ENCODE data around the gene TMEM94. TPM values are rescaled to one million over a fixed set of nuclear protein-coding genes. Genes with fewer than 3 reads are reported as not detected.

The TMEM94 gene
- total and polyA plus RNA-seq, 2 of the 4 experiments (the other 2 are of a cell fraction): 8.4 to 64.7 TPM

GRCh38 chr17:75465039-75465438, 8.6 kb downstream of the TMEM94 start:
- Histone ChIP-seq H3K56ac (ENCODE audit: extremely low read depth, insufficient read depth, low read length) (no peak overlapping the region), H2BK120ac (ENCODE audit: low read depth, low read length) (no peak overlapping the region), H2BK5ac (ENCODE audit: low read depth, low read length, poor library complexity, severe bottlenecking) (no peak overlapping the region), H2AK9ac (replicated peaks; ENCODE audit: low read depth, low read length, poor library complexity) (no peak overlapping the region), H3K14ac (replicated peaks; ENCODE audit: low read depth, low read length) (no peak overlapping the region), H2BK20ac (ENCODE audit: low read depth, low read length) (no peak overlapping the region), H2AFZ (replicated peaks; ENCODE audit: low read length, poor library complexity) (no peak overlapping the region), H3K79me1 (ENCODE audit: low read depth in 1 of 2, low read length in 2 of 2) (peaks cover 23 to 56% of the 10 kb centered on the region in 2 experiments), H3K23ac (ENCODE audit: low read depth, low read length) (no peak overlapping the region), H2BK15ac (ENCODE audit: low read depth, low read length) (no peak overlapping the region), H3K18ac (ENCODE audit: low read depth, low read length) (no peak overlapping the region), H4K20me1 (ENCODE audit: insufficient read depth, low read length) (peaks cover 8% of the 10 kb centered on the region; the same call in 1 of the 2 replicates), H3K4me3 (ENCODE audit: insufficient read depth, low read depth, low read length) (no peak overlapping the region), H3K9ac (ENCODE audit: low read depth, low read length) (no peak overlapping the region), H4K8ac (ENCODE audit: low read depth in 2 of 2, low read length in 2 of 2) (no peak overlapping the region), H4K5ac (ENCODE audit: low read depth, low read length) (no peak overlapping the region), H3K27ac (ENCODE audit: insufficient read depth, low read length) (no peak overlapping the region), H2AK5ac (ENCODE audit: low read depth, low read length) (no peak overlapping the region), H3K9me1 (ENCODE audit: insufficient read depth, low read length) (peaks cover 5% of the 10 kb centered on the region), H3K4me2 (ENCODE audit: low read depth, low read length) (no peak overlapping the region), H4K91ac (ENCODE audit: insufficient read depth, low read depth, low read length) (no peak overlapping the region), H3K4me1 (ENCODE audit: control insufficient read depth, insufficient read depth, low read length) (no peaks in the 10 kb centered on the region), H3K36me3 (ENCODE audit: control insufficient read depth, insufficient read depth, low read length) (peaks cover 4% of the 10 kb centered on the region), H3K4ac (ENCODE audit: low read depth, low read length) (no peak overlapping the region), H3K27me3 (ENCODE audit: control insufficient read depth, insufficient read depth, low read length) (no peaks in the 10 kb centered on the region), H3K9me3 (ENCODE audit: control insufficient read depth, insufficient read depth, low read length) (no peaks in the 10 kb centered on the region)
- DNase-seq: no peak
- BruUV-seq (replicated peaks): no TSS peak
- CTCF ChIA-PET: no interaction called here
- intact Hi-C loops (cut with micrococcal nuclease): loop anchor here (5.0 kb wide), 1 partner anchor 33 kb away; no protein-coding TSS in a partner anchor
- TF ChIP-seq NFE2L2 (IDR thresholded peaks at IDR 0.05; ENCODE audit: low read depth, low read length) (no peak), RCOR1 (IDR thresholded peaks at IDR 0.05; ENCODE audit: insufficient replicate concordance, low read length) (no peak)
- 100% methylated on average over 1 of the region's 6 CpGs; no CpG with 5 or more reads in 1 of the 2 experiments for WGBS, 2 experiments (ENCODE audit: extremely low coverage in 2 of 2, insufficient read length in 1 of 2)
- ATAC-seq (ENCODE audit: low read depth): no peak
- POLR2A ChIA-PET (ENCODE audit: unreplicated experiment): no interaction called here
- dilution Hi-C loops (cut with HindIII; ENCODE audit: low sequenced_read_pairs, unreplicated experiment): no loop called here
- in situ Hi-C loops (cut with MboI; ENCODE audit: low sequenced_read_pairs): no loop called here

Measured in IMR-90 (cell line).